ENCODE measurements around the gene TMPRSS3.

- no peak for TF ChIP-seq JUND (IDR thresholded peaks at IDR 0.05)
- no peak for TF ChIP-seq MAX (IDR thresholded peaks at IDR 0.05; ENCODE audit: low read depth)
- TF ChIP-seq CTCF (IDR thresholded peaks at IDR 0.05) = no peak
- TF ChIP-seq POLR2AphosphoS5 (IDR thresholded peaks at IDR 0.05; ENCODE audit: low read depth, low read length) = no peak
- TF ChIP-seq RCOR1 (IDR thresholded peaks at IDR 0.05; ENCODE audit: low read length) = no peak
- TF ChIP-seq GATA2 (CRISPR knock-in tag; IDR thresholded peaks at IDR 0.05) = no peak
- TF ChIP-seq EP300 (IDR thresholded peaks at IDR 0.05; ENCODE audit: borderline replicate concordance in 1 of 2, low read depth in 1 of 2, low read length in 1 of 2) = no peak
- no peak for TF ChIP-seq GABPA (IDR thresholded peaks at IDR 0.05; ENCODE audit: low read depth)
These were observed 52.8 kb downstream of the TMPRSS3 start for GRCh38 chr21:42343101-42343500.
